HG02623 (cell line): ENCODE measurements around the gene KRT85.

Experiments used
- ATAC-seq: cut with Tn5 transposase; IDR thresholded peaks from one replicate; pipeline ENCODE4 v1.9.1; 2021; ENCODE audit warnings: moderate library complexity; ENCODE audit not compliant: unreplicated experiment

The KRT85 gene

DNA sequence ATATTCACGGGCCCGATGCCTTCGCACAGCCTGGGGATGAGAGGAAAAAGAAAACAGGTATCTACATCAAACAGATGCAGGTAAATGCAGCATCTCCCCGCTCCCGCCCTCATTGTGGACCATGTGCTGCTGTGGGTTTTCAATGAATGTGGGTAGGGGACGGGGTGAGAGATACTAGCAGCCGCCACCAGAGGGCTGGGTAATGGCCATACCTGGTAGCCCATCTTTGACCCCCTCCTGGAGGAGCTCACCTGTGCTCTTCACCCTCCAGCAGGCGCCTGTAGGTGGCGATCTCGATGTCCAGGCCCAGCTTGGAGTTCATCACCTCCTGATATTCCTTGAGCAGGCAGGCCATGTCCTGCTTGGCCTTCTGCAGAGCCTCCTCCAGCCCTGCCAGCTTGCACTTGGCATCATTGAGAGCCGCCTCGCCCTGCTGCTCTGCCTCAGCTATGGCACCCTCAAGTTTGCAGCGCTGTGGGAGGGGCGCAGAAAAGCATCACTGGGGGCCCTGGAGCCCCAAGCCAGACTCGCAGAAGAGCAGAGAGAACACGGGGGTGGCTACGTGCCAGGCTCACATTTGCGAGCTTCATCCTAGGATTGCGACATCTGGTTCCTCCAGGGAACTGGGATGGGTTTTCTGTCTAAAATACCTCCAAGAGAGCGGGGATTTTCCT lies 28.6 kb upstream of the KRT85 start:
- no peak for ATAC-seq

DNA sequence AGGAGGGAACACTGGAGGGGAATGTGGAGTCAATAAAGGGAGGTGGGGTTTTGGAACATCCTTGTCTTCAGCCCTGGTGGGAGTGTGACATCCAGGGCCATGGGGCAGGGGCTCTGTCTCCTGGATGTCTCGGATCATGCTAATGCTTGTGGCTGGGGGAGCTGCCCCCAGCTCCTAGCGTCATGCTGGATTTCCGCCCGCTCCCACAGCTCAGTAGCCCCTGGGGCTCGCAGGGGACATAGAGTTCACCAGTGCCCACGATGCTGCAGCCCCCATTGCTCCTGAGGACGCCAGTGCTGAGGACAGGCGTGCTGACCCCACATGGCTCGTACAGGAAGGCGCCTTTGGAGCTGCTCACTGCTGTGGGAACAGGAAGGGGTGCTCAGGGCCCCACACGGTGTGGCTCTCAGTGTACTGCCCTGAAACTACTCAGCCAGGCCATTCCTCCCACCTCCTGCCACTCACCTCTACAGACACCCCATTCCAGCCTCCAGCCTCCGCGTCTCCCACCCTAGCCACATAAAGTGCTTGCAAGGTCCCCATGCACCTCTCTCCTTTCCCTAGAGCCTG lies 27.6 kb upstream of the KRT85 start:
- no peak for ATAC-seq

DNA sequence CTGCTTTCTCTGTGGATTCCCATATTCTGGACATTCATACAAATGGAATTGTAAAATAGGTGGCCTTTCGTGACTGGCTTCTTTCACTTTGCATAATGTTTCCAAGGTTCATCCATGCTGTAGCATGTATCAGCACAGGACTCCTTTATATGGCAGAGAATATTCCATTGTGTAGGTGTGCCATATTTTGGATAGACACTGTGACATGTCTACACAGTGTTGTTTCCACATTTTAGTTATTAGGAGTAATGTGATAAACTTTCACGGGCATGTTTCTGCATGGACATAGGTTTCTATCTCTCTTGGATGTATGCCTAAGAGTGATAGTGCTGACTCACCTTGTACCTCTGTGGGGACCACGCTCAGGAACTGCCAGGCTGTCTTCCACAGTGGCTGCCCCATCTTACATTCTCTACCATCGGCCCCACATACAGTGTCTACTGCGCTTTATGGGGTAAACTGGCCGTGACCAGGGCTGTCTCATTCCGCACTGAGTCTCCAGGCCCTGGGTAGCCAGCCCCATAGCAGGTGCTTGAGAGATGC lies 25.3 kb upstream of the KRT85 start:
- no peak for ATAC-seq

DNA sequence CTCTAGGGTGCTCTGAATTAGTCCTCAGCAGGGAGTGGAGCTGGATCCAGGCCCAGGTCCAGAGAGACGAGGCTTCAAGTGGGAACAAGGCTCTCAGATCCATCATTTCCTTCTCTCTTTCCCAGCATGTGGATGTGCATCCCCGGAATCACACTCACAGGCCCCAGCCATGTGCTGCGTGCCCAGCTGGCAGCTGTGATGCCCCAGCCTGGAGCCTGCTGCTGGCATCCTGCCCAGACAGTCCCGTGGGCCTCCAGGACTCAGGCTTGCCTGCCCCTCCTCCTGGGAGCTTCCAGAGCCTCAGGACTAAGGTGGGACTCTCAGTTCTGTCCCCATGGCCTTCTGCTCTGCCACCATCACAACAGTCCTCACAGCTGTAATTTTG lies 24.3 kb upstream of the KRT85 start:
- ATAC-seq = no peak

DNA sequence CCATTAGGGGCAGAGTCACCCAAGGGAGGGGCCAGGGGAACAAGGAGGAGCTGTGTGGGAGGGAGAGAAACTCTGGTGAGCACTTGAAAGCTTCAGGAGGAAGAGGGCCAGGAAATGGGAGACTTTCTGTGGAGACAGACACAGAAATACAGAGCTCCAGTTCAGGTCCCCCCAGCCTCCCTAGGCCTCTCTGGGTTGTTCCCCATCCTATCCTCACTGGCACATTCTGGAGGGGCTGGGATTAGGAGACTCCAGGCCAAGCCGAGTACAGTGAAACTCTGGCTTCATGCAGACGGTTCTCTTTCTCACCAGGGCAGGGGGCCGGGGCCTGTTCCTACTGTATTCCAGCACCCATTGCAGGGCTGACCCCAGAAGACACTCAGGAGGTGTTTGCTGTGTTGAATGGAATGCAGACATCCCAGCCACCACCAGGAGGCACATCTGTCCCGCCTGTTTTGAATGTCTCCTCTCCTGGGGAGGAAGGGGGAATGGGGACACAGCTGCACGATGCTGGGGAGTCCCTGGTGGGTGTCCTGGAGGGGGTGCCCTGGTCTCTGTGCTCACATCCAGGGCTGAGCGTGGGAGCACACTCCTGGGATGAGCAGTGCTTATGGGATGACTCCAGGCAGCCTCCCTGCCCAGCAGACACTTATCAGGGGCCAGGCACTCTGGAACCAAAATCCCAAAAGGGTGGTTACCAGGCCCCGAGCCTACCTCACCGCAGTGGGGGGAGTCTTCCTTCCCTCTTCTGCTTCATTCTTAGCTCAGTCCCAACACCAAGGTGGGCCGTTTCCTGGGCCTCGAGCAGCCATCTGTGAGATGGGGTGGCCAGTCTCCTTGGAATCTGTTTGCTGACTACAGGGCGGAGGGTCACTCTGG lies 23.7 kb upstream of the KRT85 start:
- ATAC-seq = no peak

DNA sequence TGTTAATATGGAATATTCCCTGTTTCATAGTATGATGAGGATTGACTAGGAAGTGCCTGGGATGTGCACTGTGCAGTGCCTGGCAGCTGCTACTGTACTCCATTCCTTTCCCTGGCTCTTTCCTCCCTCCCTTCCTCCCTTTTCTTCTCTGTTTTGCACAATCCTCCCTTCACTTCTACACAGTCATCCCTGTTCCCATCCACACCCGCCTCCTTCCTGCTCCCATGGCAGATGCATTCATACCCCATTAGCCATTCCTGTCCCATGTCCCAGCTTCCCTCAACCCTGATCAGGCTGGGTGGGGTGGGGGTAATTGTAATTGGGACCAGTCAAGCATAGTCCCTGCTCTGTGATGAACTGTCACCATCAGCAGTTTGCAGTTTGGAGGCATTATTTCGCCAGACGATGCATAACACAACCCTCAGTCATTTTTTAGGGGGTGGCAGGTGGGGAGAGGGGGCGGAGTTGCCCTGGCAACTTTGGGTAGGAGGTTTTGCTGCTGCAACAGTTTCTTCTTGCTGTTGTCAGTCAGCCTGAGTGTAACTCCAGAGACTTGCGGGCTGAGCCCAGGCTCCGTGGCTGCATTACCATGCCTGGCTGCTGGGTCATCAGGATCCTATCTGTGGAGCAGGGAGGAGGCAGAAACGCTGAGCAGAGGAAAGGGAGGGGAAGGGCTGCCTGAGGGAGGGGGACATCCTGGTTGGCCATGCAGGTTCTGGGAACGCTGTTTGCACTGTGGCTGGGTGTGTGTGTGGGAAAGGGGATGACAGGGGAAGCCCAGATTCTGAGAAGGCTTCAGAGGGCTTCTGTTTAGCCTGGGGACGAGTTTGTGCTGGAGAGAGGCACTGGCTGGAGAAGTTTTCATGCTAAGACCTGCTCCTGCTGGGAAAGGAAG lies 22.3 kb upstream of the KRT85 start:
- no peak for ATAC-seq

DNA sequence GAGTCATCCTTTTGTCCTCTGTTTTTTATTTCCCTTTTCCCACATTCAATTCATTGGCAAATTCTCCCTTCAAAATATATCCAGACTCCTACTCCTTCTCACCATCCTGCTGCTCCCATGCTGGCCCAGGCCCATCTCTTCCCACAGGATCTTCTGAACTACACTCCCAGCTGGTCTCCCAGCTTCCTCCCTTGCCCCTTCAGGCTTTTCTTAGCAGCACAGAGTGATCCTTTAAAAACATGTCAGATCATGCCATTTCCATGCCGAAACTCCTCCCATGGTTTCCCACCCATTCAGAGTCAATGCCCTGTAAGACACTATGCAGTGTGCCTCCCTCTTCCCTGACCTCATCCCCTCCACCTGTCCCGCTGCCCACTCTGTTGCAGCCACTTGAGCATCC lies 20.6 kb upstream of the KRT85 start:
- no peak for ATAC-seq

DNA sequence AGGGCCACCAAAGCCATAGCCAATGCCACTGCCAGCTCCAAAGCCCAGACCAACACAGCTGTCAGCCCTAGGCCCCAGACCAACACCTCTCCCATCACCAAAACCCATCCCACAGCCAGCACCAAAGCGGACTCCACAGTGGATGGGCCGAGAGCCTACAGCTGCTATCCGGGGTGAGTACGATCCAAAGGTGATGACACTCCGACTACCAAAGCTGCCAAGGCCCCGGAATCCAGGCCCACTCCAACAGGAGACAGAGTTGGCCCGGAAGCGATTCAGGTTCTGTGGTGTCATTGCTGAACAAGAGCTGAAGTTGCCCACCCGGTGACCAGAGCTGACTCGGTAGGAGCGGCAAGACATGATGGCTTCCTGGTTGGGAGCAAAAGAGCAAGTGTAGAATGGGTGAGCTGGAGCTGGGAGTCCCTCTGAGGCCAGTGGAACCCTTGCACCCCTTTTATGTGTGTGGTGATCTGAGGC lies 18.0 kb upstream of the KRT85 start, which contains the start of gene KRT84:
Gene KRT84 (minus strand): TSS at position 427 of the 477 bp plus-strand sequence. CDS start 67 bp downstream, at position 360.
- no peak for ATAC-seq

DNA sequence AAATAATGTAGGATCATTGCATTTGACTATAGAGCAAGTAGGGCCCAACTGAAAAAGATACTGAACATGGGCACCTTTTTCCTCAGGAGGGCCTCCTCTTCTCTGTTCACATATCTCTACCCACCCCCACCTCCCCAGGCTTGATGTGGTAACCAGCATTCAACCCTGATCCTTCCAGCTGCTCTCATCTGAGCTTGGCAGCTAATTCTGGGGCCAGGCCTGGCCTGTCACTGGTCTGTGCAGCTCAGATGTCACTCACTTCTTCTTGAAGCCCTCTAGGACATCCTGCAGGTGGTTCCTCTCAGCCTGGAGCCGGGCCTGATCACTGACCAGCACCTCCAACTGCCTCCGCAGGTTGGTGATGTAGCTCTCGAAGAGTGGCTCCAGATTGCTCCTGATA lies 16.1 kb upstream of the KRT85 start:
- no peak for ATAC-seq

DNA sequence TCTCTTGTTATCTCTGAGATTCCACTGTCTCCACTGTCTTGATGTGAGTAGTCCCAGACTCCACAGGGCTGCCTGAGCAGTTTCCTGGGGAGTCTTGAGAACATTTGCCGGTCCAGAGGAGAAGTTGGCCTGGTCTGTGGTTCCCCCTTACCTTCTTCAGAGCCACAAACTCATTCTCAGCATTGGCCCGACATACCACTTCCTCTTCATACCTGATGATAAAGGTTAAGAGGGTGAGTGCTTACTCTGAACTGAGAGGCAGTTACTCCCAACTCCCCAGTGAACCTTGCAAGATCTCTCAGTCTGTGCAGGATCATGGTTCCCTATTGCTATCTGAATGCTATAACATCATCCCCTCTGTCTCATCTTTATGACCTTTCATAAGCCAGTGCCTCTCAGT lies 15.6 kb upstream of the KRT85 start:
- no peak for ATAC-seq

DNA sequence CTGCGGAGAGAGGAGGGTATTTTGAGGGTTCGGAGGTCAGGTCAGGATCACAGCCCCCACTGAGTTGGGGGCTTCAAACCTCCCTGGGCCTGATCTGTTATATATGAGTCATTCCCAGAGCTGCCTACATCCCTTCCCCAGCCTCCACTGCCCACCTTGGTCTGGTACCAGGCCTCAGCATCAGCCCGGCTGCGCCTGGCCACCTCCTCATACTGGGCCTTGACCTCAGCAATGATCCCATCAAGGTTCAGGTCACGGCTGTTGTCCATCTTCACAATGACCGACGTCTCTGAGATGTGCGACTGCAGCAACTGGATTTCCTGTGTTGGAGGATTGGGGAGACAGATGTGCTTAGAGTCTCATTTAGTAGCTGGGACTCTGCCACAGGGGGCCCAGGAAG lies 13.9 kb upstream of the KRT85 start:
- no peak for ATAC-seq

DNA sequence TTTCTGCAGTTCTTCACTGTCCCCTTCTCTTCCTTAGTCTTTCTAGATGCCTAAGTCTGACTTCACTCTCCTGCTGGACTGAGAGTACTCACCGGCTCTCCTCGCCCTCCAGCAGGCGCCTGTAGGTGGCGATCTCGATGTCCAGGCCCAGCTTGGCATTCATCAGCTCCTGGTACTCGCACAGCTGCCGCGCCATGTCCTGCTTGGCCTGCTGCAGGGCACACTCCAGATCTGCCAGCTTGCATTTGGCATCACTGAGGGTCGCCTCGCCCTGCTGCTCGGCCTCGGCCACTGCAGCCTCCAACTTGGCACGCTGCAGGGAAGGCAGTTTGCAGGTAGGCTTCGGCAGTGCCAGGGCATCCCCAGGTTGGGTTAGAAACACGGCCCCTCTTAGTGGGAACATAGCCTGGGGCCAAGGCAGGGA lies 13.0 kb upstream of the KRT85 start:
- no peak for ATAC-seq

DNA sequence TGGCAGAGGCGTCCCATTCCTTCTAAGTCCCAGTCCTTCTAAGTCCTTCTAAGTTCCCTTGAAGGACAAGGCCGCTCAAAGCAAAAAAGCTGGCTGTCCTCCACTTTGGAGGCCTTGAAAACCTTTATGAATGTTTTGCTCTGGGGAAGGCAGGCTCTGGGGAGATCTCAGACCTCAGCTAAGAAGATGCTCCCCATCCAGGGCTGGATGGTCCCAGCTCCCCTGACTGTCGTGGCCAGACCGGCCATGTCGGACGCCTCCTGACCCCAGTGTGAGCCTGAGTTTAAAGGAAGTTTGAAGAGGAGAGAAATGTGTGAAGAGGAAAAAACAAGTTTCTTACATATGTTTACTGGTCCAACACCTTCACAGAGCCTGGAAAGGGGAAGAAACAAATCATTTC lies 12.3 kb upstream of the KRT85 start:
- ATAC-seq = no peak

DNA sequence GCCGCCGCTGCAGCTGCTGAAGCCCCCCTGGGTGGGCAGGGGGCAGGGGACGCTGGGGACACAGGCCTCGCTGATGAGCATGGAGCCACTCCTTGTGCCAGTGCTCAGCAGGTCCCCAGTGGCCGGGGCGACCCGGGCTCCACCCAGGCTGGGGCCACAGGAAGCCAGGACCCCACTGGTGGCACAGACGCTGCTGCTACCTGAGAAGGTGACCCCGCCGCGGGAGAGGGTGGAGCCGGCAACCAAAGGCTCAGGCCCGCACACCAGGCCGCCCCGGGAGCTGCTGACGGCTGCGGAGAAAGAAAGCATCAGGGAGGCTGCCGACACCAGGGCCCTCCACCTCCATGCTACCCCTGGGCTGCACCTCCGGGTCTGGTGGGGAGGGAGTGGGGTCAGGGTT lies 10.8 kb upstream of the KRT85 start:
- no peak for ATAC-seq

DNA sequence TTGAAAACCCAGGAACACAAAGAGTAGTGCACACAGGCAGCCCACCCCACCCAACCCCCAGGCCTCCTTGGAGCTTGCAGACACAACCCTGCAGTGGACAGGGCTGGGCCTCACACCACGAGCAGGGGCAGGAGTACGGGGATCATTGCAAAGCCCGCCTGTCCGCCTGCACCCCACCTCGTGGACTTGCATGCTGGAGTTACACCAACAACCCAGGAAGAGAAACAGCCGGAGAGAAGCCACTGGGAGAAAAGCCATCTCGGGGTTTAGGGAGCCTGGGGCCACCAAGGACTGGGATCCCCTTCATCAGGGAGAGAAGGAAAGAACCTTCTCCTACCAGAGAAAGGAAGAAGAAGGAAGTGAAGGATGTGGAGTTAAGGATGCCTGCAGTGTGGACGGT lies 10.0 kb upstream of the KRT85 start:
- no peak for ATAC-seq

DNA sequence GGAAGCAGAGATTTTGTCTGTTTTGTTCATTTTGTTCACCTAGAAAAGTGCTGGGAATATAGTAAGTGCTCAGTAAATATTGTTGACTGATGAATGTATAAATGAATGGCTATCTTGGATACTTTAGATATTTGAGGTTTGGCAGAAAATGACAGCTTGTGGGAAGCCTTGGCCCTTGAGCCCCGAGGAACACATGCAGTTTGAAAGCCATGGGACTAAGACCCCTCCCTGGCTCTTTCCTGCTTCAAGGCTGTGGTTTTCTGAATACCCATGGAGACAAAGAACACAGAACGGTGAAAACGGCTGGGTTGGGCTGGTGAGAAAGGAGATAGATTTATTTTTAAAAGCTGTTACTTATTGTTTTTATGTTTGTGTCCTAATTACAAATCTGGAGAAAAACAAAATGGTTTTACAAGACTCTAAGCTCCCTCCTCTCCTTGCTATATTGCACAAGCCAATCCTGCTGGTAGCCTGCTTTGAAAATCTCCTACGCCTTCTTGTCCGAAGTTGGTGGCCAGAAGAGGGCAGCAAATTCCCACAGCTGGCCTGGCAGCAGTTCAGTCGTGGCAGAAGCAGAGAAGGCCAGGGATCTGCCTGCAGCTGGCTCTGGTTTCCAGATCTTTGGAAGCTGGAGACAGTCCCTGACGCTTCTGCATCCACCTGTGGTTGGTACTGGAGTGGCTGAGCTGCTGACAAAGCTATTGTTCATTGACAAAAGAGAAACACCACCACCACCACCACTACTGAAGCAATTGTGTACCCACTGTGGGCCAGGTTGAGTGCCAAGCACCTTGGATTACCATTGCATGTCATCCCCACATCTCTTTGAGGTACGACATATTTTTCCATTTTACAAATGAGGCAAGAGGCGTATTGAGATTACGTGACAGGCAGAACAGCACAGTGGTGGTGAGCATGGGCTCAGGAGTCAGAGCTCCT lies 5.2 kb upstream of the KRT85 start:
- no peak for ATAC-seq

DNA sequence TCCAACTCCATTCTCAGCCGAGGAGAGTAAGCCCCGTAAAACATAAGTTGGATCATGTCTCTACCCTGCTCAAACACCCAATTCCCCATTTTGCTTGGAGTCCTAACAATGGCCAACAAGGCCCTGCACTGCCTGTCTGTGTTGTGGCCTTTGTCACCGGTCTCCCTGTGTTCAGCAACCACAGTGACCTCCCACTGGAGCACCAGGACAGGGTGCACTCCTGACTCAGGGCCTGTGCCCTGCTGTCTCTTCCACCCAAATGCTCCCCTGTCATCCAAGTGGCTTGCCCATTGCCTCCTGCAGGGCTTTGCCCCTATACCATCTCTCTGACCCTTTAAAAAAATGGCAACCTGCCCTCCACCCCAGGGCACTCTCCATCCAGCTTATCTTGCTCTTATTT lies 4.4 kb upstream of the KRT85 start:
- no peak for ATAC-seq

DNA sequence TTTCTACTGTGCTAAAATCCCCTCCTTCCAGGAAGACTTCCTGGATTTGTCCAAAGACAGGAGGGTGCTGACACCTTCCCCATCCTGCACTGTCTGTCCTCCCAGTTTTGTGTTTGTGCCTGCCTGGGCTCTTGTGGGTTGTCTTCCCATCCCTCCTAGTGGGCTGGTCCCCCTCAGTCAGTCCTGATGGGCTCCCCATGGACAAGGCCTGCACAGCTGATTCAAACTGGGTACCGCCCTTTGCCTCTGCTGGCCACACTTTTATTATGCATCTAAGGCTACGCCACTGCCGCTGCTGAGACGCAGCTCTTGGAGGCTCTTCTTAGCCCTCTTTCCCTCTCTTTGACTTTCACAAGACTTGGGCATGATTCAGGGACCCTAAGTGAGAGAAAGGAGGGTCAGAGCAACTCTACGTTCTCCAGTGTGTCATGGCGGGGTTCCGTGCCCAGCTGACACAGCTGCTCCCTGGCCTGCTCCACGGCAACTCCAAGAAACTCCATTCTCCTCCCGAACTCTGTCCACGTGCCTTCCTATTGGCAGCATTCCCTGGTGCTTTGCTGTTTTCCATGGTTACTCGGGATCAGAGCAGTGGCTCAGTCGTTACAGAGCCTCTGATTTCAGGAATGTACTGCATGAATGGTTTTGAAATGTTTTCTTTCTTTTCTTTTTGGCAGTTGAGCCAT lies 3.8 kb upstream of the KRT85 start:
- ATAC-seq = no peak

DNA sequence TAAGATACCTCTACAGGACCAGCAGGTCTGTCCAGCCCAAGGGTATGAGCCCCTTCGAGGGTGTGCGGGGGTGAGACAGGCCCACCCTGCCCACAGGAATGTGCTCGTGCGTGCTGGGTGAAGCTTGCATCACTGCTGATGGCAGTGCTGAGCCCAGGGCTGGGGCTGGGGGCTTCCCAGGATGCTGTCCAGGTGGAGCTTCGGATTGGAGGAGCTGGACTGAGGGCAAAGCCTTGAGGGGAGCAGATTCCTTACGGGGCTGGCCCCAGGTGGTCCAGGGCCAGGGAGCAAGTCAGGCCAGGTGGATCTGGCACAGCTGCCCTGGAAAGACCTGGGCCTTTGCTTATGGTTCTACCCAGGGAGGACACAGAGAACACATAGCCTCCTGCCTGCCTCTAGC lies 2.5 kb upstream of the KRT85 start:
- ATAC-seq = no peak
